Measurements from ENCODE around the gene GC.
"Not testable (repeated sequence)": the region's sequence is repeated elsewhere in the genome, so short reads cannot be mapped to it uniquely, and the experiment has no call there.

GC gene

GRCh38 chr4:71783972-71784371 is at the start of gene GC:
Gene GC (minus strand): TSS chr4:71784079. CDS start chr4:71784018, 61 bp downstream.
- Histone ChIP-seq H2AFZ (ENCODE audit: low read depth, low read length) (no peak within 1 kb of the TSS), H3K4me3 (ENCODE audit: low read length) (no peak within 1 kb of the TSS)

GRCh38 chr4:71833232-71833900 is 49.5 kb upstream of the GC start:
- Histone ChIP-seq H3K27me3 (ENCODE audit: insufficient read depth, low read length) (no peaks in the 10 kb centered on the region), H3K4me3 (ENCODE audit: low read length) (no peak overlapping the region), H2AFZ (ENCODE audit: low read depth, low read length) (no peak overlapping the region)

More at GRCh38 chr4:71783972-71784371, at the start of gene GC:
- Histone ChIP-seq H3K9me3 (ENCODE audit: low read length) (no peaks in the 10 kb centered on the region), H3K4me1 (ENCODE audit: insufficient read depth, low read length) (no peaks in the 10 kb centered on the region), H3K27me3 (ENCODE audit: insufficient read depth, low read length) (no peaks in the 10 kb centered on the region), H3K36me3 (ENCODE audit: insufficient read depth, low read length) (no peaks in the 10 kb centered on the region)

GRCh38 chr4:71832049-71832448 is 48.2 kb upstream of the GC start:
- no peak overlapping the region for H2AFZ ChIP-seq (ENCODE audit: low read depth, low read length)
- no peaks in the 10 kb centered on the region for H3K9me3 ChIP-seq (ENCODE audit: low read length)
- no peak overlapping the region for H3K4me3 ChIP-seq (ENCODE audit: low read length)
- H3K36me3 ChIP-seq (ENCODE audit: insufficient read depth, low read length): no peaks in the 10 kb centered on the region
- H3K4me1 ChIP-seq (ENCODE audit: insufficient read depth, low read length): no peaks in the 10 kb centered on the region
- H3K27me3 ChIP-seq (ENCODE audit: insufficient read depth, low read length): no peaks in the 10 kb centered on the region

More at GRCh38 chr4:71833232-71833900, 49.5 kb upstream of the GC start:
- H3K9me3 ChIP-seq (ENCODE audit: low read length): no peaks in the 10 kb centered on the region
- no peaks in the 10 kb centered on the region for H3K4me1 ChIP-seq (ENCODE audit: insufficient read depth, low read length)
- no peaks in the 10 kb centered on the region for H3K36me3 ChIP-seq (ENCODE audit: insufficient read depth, low read length)

GRCh38 chr4:71830497-71831190 is 46.8 kb upstream of the GC start:
- H3K36me3 ChIP-seq (ENCODE audit: insufficient read depth, low read length): no peaks in the 10 kb centered on the region
- no peaks in the 10 kb centered on the region for H3K4me1 ChIP-seq (ENCODE audit: insufficient read depth, low read length)
- no peaks in the 10 kb centered on the region for H3K9me3 ChIP-seq (ENCODE audit: low read length)
- H2AFZ ChIP-seq (ENCODE audit: low read depth, low read length): no peak overlapping the region
- no peak overlapping the region for H3K4me3 ChIP-seq (ENCODE audit: low read length)
- H3K27me3 ChIP-seq (ENCODE audit: insufficient read depth, low read length): no peaks in the 10 kb centered on the region

GRCh38 chr4:71828470-71828869 is 44.6 kb upstream of the GC start:
- Histone ChIP-seq H3K4me1 (ENCODE audit: insufficient read depth, low read length) (no peaks in the 10 kb centered on the region), H3K27me3 (ENCODE audit: insufficient read depth, low read length) (no peaks in the 10 kb centered on the region), H2AFZ (ENCODE audit: low read depth, low read length) (no peak overlapping the region), H3K4me3 (ENCODE audit: low read length) (no peak overlapping the region), H3K36me3 (ENCODE audit: insufficient read depth, low read length) (no peaks in the 10 kb centered on the region), H3K9me3 (ENCODE audit: low read length) (no peaks in the 10 kb centered on the region)

- Histone ChIP-seq H3K27me3 (ENCODE audit: insufficient read depth, low read length) (no peaks in the 10 kb centered on the region), H3K36me3 (ENCODE audit: insufficient read depth, low read length) (no peaks in the 10 kb centered on the region), H2AFZ (ENCODE audit: low read depth, low read length) (no peak overlapping the region), H3K9me3 (ENCODE audit: low read length) (no peaks in the 10 kb centered on the region), H3K4me1 (ENCODE audit: insufficient read depth, low read length) (no peaks in the 10 kb centered on the region), H3K4me3 (ENCODE audit: low read length) (no peak overlapping the region)
Measured at GRCh38 chr4:71827826-71828225, 43.9 kb upstream of the GC start.

GRCh38 chr4:71816676-71817303 is 32.9 kb upstream of the GC start:
- Histone ChIP-seq H3K4me3 (ENCODE audit: low read length) (no peak overlapping the region), H3K4me1 (ENCODE audit: insufficient read depth, low read length) (no peaks in the 10 kb centered on the region), H3K9me3 (ENCODE audit: low read length) (no peaks in the 10 kb centered on the region), H3K36me3 (ENCODE audit: insufficient read depth, low read length) (no peaks in the 10 kb centered on the region), H3K27me3 (ENCODE audit: insufficient read depth, low read length) (no peaks in the 10 kb centered on the region), H2AFZ (ENCODE audit: low read depth, low read length) (no peak overlapping the region)

GRCh38 chr4:71814433-71814832 is 30.6 kb upstream of the GC start:
- no peaks in the 10 kb centered on the region for H3K27me3 ChIP-seq (ENCODE audit: insufficient read depth, low read length)
- no peaks in the 10 kb centered on the region for H3K36me3 ChIP-seq (ENCODE audit: insufficient read depth, low read length)
- no peak overlapping the region for H2AFZ ChIP-seq (ENCODE audit: low read depth, low read length)
- H3K4me1 ChIP-seq (ENCODE audit: insufficient read depth, low read length): no peaks in the 10 kb centered on the region
- no peaks in the 10 kb centered on the region for H3K9me3 ChIP-seq (ENCODE audit: low read length)
- no peak overlapping the region for H3K4me3 ChIP-seq (ENCODE audit: low read length)

- H2AFZ ChIP-seq (ENCODE audit: low read depth, low read length); H3K9me3 ChIP-seq (ENCODE audit: low read length); H3K4me3 ChIP-seq (ENCODE audit: low read length); H3K27me3 ChIP-seq (ENCODE audit: insufficient read depth, low read length); H3K4me1 ChIP-seq (ENCODE audit: insufficient read depth, low read length); H3K36me3 ChIP-seq (ENCODE audit: insufficient read depth, low read length): not testable (repeated sequence)
Measured at GRCh38 chr4:71809805-71810204, 25.9 kb upstream of the GC start.

- Histone ChIP-seq H2AFZ (ENCODE audit: low read depth, low read length) (no peak overlapping the region), H3K9me3 (ENCODE audit: low read length) (no peaks in the 10 kb centered on the region), H3K36me3 (ENCODE audit: insufficient read depth, low read length) (no peaks in the 10 kb centered on the region), H3K27me3 (ENCODE audit: insufficient read depth, low read length) (no peaks in the 10 kb centered on the region), H3K4me1 (ENCODE audit: insufficient read depth, low read length) (no peaks in the 10 kb centered on the region), H3K4me3 (ENCODE audit: low read length) (no peak overlapping the region)
Measured at GRCh38 chr4:71807469-71807868, 23.6 kb upstream of the GC start.

- H3K27me3 ChIP-seq (ENCODE audit: insufficient read depth, low read length); H3K4me1 ChIP-seq (ENCODE audit: insufficient read depth, low read length); H3K36me3 ChIP-seq (ENCODE audit: insufficient read depth, low read length); H3K4me3 ChIP-seq (ENCODE audit: low read length); H2AFZ ChIP-seq (ENCODE audit: low read depth, low read length); H3K9me3 ChIP-seq (ENCODE audit: low read length): not testable (repeated sequence)
Measured at GRCh38 chr4:71805230-71805629, 21.4 kb upstream of the GC start.

- H3K9me3 ChIP-seq (ENCODE audit: low read length); H3K36me3 ChIP-seq (ENCODE audit: insufficient read depth, low read length); H3K27me3 ChIP-seq (ENCODE audit: insufficient read depth, low read length); H3K4me1 ChIP-seq (ENCODE audit: insufficient read depth, low read length); H3K4me3 ChIP-seq (ENCODE audit: low read length); H2AFZ ChIP-seq (ENCODE audit: low read depth, low read length): not testable (repeated sequence)
Measured at GRCh38 chr4:71804017-71804697, 20.3 kb upstream of the GC start.

- Histone ChIP-seq H3K9me3 (ENCODE audit: low read length) (no peaks in the 10 kb centered on the region), H3K4me1 (ENCODE audit: insufficient read depth, low read length) (no peaks in the 10 kb centered on the region), H3K27me3 (ENCODE audit: insufficient read depth, low read length) (no peaks in the 10 kb centered on the region), H2AFZ (ENCODE audit: low read depth, low read length) (no peak overlapping the region), H3K4me3 (ENCODE audit: low read length) (no peak overlapping the region), H3K36me3 (ENCODE audit: insufficient read depth, low read length) (no peaks in the 10 kb centered on the region)
Measured at GRCh38 chr4:71785959-71786358, 2.1 kb upstream of the GC start.
